SIG-M5 treated with dmso at 0.1 percent for 504 hours (cell line): ENCODE data around the gene SLC4A9.
"Not testable (repeated sequence)": the region's sequence is repeated elsewhere in the genome, so short reads cannot be mapped to it uniquely, and the experiment has no call there.

ENCODE experiments used
- DNase-seq: peaks from one replicate; lab custom pipeline; 2025; ENCODE audit not compliant: unreplicated experiment; lab: John Stamatoyannopoulos, UW

SLC4A9 gene

GRCh38 chr5:140338908-140339307, 21.1 kb upstream of the SLC4A9 start:
- DNase-seq = no peak

GRCh38 chr5:140339636-140340035, 20.4 kb upstream of the SLC4A9 start:
- no peak for DNase-seq

DNA sequence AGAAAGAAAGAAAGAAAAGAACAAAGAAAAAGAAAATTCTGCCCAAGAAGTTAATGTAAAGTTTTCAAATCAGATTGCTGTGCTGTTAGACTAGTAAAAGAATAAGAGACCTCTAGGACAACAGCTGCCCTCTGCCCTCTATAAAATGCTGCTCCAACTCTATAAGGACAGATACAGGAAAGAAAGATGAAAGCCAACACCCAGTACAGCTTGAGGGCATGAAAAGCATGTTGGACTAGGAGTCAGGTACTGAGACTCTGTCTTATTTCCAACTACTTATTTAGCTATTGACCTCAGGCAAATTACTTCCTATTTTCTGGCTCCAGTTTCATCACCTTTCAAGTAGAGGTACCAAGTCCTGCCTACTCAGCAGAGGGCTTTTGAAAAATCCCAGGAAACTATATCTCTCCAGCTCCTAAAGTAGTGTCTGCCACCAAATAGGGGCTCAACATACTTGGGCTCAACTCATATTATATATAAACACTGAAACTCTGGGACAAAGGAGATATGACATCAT, 19.3 kb upstream of the SLC4A9 start:
- peak; percentile 46 for DNase-seq

- no peak for DNase-seq
These were observed 18.4 kb upstream of the SLC4A9 start for GRCh38 chr5:140341591-140341990.

DNA sequence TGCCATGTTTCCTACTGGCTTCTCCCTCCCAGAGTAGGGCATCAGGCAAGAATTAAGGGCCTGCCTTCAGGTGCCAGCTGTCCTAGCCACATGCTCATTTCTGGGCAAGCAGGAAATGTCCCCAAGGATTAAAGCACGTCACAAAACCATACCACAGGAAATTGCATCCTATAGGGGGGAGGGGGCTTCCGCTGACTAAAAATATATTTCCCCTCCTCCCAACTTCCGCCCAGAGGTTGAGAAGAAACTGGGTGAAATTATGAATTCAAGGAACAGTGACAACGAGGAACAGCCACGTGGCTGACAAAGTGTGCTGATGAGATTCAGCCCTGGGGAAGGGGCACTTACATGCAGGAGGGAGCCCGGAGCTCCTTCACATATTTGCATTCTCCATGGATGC, 17.7 kb upstream of the SLC4A9 start:
- peak; percentile 94 for DNase-seq

- DNase-seq = peak; percentile 51
These were observed 17.1 kb upstream of the SLC4A9 start for GRCh38 chr5:140342896-140343295.

GRCh38 chr5:140343849-140344248, 16.1 kb upstream of the SLC4A9 start:
- DNase-seq = not testable (repeated sequence)

DNA sequence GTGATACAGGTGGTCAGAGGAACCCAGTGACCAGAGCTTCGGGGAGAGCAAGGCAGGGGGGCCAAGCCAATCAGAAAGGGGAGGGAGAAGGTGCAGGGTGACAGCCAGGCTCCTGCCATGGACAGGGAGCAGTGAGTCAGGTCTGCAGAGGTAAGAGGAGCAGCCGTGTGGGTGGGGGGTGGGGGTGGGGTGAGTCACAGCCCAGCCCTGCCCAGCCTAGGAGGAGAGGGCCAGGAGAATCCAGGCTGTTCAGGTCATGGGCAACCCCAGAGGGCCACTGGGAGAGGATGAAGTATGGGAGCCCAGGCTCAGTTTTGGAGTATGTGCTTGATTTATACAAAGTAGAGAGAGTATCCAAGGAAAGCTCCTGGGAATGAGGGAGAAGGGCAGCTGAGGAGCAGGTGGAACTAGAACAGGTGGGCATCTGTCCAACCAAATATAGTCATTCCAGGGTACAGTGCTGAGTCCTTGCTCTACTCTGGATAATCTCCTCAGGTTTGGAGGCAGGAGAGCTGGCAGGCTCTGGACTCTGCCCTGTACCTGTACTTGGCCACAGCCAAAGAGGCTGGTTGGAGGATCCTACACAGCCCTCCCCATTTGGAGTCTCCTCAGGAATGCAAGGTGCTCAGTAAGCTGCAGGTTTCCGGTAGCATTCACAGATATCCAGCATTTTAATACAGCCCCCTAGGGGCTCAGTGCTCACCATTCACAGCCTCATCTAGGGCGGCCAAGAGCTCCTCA, 15.1 kb upstream of the SLC4A9 start:
- no peak for DNase-seq

DNA sequence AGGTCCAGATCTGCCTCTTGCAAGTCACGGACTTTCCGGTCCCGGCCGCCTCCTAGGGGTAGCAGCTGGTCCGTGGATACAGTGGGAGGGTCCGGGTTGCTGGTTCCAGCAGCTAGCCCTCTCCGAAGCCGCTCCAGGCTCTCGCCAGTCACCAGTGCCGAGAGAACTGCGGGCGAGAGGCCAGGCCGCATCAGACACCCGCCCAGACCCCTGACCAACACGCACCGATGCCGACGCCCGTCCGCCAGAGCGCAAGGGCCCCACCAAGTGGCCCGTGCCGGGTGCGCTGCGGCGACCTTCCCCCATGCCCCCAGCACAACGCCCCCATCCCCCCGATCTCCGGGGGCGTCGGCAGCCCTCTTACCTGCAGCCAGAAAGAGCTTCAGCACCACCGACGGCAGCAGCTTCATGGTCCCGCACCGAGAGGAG, 14.1 kb upstream of the SLC4A9 start:
- no peak for DNase-seq

DNA sequence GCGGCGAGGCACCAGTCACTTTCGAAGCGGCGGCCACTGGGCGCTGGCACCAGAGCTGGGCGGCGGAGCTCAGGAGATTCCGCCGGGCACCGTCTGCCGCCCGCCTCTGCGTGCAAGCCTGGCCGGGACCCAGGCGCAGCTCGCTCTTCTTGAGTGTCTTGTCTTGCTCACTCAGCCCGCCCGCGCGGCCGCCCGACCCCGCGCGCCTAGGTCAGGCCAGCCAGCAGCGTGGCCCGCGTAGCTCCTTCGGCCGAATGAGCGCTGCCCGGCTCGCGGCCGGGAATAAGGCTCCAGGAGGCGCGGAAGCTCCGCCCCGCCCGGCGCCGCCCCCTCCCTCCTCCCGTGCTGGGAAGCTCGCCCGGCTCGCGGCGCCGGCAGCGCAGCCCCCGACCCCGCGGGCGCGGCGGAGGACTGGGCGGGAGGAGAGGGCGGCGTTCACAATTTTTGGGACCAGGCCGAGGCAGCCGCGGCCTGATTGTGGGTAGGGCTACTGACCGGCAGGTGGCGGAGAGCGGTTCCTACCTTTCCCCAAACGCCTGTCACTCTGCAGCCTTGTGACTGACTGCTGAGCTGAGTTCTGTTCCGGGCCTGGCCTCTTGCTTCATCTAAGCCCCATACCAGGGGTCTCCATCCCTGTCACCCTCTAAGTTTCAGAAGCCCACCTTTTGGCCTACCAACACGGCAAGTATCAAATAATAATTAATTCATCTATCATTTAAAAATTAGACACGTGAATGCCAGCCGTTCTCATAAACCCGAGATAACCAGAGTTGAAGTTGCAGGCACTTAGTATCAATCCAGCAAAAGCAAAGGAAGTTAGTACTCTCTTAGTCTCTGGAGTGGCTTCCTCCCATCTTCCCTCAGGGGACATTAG, 13.4 kb upstream of the SLC4A9 start, which contains the start of gene HBEGF:
TSS of gene HBEGF (minus strand) at position 256 of the 874 bp plus-strand sequence. CDS start 275 bp downstream, outside the sequence.
- peak; percentile 55 for DNase-seq

DNA sequence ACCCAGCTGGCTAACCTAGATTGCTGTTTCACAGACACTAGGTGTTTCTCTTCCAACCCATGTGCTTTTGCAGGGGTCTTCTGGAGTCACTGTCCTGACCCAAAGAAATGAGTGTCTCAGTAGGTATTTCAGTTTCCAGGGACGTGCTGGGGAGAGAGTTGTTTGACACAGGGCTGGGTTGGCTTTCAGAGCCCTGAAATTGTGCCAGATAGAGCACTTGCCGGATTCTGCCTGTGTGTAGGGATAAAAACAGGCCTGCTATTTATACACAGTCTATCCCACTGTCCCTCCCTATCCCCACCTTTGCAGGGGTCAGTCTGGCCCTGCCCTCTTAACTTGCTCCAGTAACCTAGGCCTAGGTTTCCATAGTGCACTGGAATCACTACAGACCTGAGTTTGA, 12.6 kb upstream of the SLC4A9 start:
- no peak for DNase-seq

DNA sequence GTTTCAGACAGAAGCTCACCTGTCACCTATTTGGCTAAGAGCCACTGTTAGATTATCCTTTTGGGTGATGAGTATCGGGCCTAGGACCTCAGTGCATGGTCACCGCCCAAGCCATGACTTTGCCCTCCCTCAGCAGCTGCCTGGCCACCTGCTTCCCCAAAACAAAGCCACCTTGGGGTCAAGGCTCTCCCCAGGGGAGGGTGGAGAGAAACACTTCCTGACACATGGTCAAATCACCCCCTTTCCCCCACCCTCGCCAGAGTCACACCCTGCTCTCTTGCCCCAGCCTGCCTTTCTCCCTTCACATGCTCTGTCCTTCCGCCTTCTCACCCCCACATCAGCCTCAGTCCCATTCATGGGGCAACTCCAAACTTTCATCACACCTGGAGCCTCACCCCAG, 11.9 kb upstream of the SLC4A9 start:
- DNase-seq = no peak

DNA sequence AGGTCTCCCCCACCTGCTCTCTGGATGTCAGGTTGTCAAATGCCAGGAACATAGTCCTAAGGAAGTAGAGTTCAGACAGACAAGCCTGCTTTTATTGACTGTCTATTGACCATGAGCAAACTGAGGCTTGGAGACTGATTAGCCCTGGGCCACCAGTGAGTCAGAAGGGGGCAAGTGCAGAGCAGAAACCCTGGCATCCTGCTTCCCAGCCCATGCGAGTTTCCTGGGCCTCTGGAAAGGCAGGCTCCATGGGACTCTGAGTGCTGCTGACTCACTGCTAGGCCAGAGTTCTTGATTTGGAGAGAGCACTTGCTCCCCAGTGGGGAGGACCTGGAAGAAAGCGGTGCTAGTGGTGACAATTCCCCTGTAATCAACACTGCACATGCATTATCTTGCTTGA, 10.8 kb upstream of the SLC4A9 start:
- no peak for DNase-seq

DNA sequence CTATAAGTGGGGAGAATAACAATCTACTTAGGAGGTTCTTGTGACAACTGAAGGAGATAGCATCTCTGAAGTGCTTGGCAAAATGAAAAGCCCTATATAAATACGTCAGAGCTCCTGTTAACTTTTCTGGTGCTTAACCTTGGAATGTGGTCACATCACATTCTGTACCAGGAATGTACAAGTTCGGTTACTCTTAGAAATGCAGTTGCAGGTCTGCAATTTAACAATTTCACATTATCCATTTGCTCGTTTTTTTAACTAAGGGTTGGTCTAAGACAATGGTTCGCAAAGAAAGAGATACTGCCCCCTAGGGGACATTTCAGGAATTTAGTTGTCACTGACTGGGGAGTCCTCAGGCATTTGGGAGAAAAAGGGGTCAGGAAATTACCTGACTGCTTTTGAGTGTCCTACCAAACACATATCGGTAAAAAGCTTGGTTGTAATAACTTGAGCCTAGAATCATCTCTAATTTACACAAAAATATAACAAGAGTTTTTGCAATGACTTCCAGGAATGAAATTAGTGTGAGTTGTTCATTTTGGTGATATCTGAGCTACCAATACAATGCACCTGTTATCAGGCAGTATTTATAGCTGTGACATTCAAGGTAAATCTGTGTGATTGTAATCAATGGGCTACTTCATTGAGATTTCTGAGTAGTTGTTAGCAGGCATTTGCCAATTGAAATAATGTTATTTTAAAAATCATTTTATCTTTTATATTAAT, 8.2 kb upstream of the SLC4A9 start:
- DNase-seq = peak; percentile 73

- DNase-seq = peak; percentile 47
These were observed 4.4 kb upstream of the SLC4A9 start for GRCh38 chr5:140355546-140355945.

DNA sequence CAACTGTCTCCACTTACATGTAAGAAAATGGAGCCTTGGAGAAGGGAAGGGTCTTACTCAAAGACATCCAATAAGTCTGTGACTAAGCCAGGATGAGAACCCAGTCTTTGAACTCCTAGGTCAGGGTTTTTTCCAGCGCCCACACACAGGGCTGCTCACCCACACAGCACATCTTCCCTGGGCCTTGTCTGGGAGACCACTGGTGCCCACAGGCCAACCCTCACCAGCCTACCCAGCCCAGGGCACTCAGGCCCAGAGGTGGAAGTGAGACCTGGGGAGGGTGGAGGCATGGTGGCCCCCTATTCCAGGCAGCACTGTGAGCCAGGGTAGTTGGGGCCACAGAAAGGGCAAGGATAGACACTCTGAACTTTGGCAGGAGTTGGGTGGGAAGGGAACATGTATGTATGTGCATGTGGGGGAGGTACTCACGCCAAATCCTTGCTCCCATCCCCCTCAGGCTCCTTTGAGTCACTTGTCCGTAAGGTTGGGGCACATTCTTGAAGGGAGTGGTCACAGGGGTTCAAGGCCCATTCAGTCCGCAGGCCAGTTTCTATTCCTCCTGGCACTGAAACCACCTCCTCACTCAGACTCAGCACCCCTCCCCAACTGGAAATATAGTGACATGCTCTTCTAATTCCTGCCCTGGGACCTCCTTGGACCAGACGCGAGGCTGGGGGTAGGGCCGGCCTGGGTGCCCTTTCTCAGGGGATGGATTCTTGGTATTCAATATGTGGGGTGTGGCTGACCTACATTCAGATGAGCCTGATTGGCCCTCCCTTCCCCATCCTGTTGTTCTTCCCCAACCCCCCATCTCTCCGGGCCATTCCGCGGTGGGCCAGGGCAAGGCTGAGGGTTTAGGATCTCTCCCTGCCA, 2.9 kb upstream of the SLC4A9 start:
- peak; percentile 14 for DNase-seq

DNA sequence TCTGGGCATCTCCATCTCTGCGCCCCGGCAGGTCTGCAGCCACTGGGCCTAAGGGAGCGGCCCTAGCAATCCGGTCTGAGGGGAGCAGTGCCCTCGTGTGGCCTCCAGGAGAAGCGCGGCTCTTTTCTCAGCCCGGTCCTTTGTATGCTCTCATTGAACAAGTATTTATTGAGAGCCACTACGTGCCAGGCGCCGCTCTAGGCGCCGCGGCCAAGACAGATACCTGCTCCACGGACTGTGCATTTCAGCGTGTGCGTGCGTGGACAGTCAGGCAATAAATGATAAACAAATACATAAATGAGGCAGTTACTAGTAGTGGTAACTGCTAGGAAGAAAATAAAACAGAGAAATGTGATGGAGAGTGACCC, 2.3 kb upstream of the SLC4A9 start:
- DNase-seq = peak; percentile 87

DNA sequence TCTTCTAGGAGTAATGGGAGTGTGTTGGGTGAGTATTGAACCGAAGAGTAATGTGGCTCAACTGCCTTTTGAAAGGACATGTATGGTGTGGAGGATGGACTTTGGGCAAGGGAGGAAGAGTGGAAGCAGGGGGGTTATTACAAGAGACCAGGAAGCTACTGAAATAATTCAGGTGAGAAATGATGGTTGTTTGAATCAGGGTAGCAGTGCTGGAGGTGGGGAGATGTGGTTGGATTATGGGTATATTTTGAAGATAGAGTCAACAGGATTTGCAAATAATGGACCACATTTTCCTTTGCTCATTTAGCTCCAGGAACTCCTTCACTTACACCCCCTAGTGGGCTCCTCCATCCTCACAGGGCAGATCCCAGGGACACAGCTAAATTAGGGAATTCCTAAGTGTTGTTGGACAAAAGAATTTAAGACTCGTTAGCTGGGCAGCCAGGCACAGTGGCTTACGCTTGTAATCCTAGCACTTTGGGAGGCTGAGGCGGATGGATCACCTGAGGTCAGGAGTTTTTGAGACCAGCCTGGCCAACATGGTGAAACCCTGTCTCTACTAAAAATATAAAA, 1.2 kb upstream of the SLC4A9 start:
- DNase-seq = peak; percentile 21

- no peak for DNase-seq
These were observed 886 bp downstream of the SLC4A9 start for GRCh38 chr5:140360681-140361479.
